Gastroesophageal sphincter (tissue), 4 donors: Measurements from ENCODE around the gene TPD52L2. TPM values are rescaled to one million over a fixed set of nuclear protein-coding genes. Genes with fewer than 3 reads are reported as not detected.

Experiments
- ATAC-seq: fragments of 150-250 bp; one replicate; pipeline ENCODE4 v1.9.1; 2016; ENCODE audit warnings: mild to moderate bottlenecking, moderate library complexity
- H3K27ac ChIP-seq, 4 donors: fragments of 200-600 bp; sonication (generic) in 3 of 4; 1 replicate in 3 of 4; 2 replicates in 1 of 4; pipeline ENCODE4 v1.5.1; 2016 to 2019
- H3K27me3 ChIP-seq: fragments of 200-600 bp; sonication (generic); one replicate; pipeline ENCODE4 v1.5.1; 2019
- H3K36me3 ChIP-seq, 2 donors: fragments of 200-600 bp; sonication (generic); one replicate each; pipeline ENCODE4 v1.5.1; 2019; ENCODE audit warnings: control low read depth in 1 of 2
- H3K4me1 ChIP-seq, 3 donors: fragments of 200-600 bp; sonication (generic); 1 replicate in 2 of 3; 2 replicates in 1 of 3; pipeline ENCODE4 v1.5.1; 2016 to 2019; ENCODE audit warnings: control low read depth in 2 of 3
- H3K4me3 ChIP-seq, 2 donors: fragments of 200-600 bp; sonication (generic); one replicate each; pipeline ENCODE4 v1.5.1; 2019; ENCODE audit warnings: mild to moderate bottlenecking in 1 of 2, moderate library complexity in 1 of 2
- H3K9me3 ChIP-seq, 3 donors: fragments of 200-600 bp; sonication (generic); one replicate each; pipeline ENCODE4 v1.5.1; 2017 to 2019; ENCODE audit warnings: control low read depth in 2 of 3
- CTCF ChIP-seq, 4 experiments: fragments of 200-600 bp in 2 of 4; fragments of 450-650 bp in 2 of 4; sonication (generic) in 1 of 4; IDR thresholded peaks; one replicate each; pipeline ENCODE4 v1.5.1; 2017 to 2019; ENCODE audit warnings: antibody characterized with exemption in 4 of 4, mild to moderate bottlenecking in 2 of 4, moderate library complexity in 2 of 4
- EP300 ChIP-seq: sonication (generic); formaldehyde crosslinking; IDR thresholded peaks from one replicate; pipeline ENCODE4 v1.6.1; 2017; ENCODE audit warnings: antibody characterized with exemption, mild to moderate bottlenecking
- POLR2A ChIP-seq, 2 donors: fragments of 450-650 bp; IDR thresholded peaks; one replicate each; pipeline ENCODE4 v1.6.1; 2017; ENCODE audit warnings: antibody characterized with exemption in 2 of 2, mild to moderate bottlenecking in 2 of 2, moderate library complexity in 1 of 2
- POLR2AphosphoS5 ChIP-seq: sonication (generic); formaldehyde crosslinking; IDR thresholded peaks from one replicate; pipeline ENCODE4 v1.6.1; 2017; ENCODE audit warnings: antibody characterized with exemption
- WGBS, 2 donors: methylation state at CpG; one replicate each; pipeline ENCODE4 v1.1.5; 2018; ENCODE audit warnings: low coverage in 1 of 2; 5-methylcytosine and 5-hydroxymethylcytosine counted together
- total RNA-seq, 4 donors: library from RNA; depleted of rRNA; stranded (reverse); fragments of >200 nt; gene quantifications; one replicate each; pipeline ENCODE4 v1.1.0, GENCODE V29; 2016

Gene TPD52L2
- total RNA-seq, 4 donors from 2014 or later = 136 to 157 (median 145) TPM

DNA sequence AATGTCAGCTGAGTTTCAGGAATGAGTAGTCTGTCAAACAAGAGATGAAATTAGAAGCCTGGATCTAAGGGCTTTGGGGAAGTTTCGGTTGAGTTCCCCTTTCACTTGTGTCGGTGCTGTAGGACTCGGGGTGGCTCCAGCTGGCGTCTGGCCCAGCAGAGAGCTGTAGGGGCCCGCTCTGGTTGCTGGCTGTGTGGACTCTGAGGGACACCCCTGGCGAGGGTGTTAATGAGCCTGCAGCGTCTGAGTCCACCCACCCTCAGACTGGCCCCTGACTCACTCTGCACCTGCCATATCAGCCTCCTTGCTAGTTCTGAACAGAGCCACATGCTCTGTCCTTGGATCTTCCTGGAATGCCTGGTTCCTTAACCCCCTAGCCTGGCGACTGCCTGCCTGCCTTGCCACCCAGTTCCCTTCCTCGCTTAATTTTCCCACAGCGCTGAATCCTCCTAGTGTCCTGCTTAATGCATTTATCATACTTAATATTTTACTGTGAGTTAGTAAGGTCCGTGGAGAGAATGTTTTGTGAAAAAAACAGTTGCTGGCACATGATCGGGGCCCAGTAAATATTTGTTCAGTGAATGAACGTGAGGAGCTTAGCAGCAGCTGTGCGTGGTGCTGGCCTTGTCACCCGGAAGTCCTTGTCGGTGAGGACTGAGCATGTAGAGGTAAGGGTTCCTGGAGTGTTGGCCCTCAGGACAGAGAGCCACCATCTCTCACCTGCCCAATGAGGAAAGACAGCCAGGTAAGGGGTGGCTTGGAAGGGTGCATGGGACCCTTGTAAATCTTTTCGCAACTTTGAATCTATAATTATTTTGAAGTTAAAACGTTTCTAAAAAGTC lies 31.4 kb downstream of the TPD52L2 start:
- Histone ChIP-seq H3K36me3 (peaks cover 0 to 12% of the 10 kb centered on the region in 2 donors), H3K27ac (peak overlapping the region in 3 of 4 donors; percentile 79 to 87 (median 84)), H3K4me1 (peaks cover 0 to 64% (median 18%) of the 10 kb centered on the region in 3 donors), H3K4me3 (peak overlapping the region; percentile 49 to 65), H3K27me3 (no peaks in the 10 kb centered on the region), H3K9me3 (no peaks in the 10 kb centered on the region)
- 5 to 13% methylated on average over 12 to 13 of the region's 18 CpGs for WGBS, 2 donors
- ATAC-seq = no peak
- TF ChIP-seq CTCF (IDR thresholded peaks at IDR 0.05) (no peak), POLR2A (IDR thresholded peaks at IDR 0.05) (no peak), EP300 (no peak), POLR2AphosphoS5 (no peak)

- no peaks in the 10 kb centered on the region for H3K36me3 ChIP-seq
- H3K27me3 ChIP-seq = no peaks in the 10 kb centered on the region
- no peaks in the 10 kb centered on the region for H3K9me3 ChIP-seq
- no peak for ATAC-seq
- no peak overlapping the region for H3K4me3 ChIP-seq
- peaks cover 0 to 73% (median 18%) of the 10 kb centered on the region in 3 donors for H3K4me1 ChIP-seq
- 82 to 100% methylated on average over 1 to 6 of the region's 6 CpGs for WGBS, 2 donors
- no peak for TF ChIP-seq EP300
- TF ChIP-seq CTCF (IDR thresholded peaks at IDR 0.05) = no peak
- TF ChIP-seq POLR2AphosphoS5 = no peak
- TF ChIP-seq POLR2A (IDR thresholded peaks at IDR 0.05) = no peak
- no peak overlapping the region for H3K27ac ChIP-seq
Observed at GRCh38 chr20:63897978-63898561, 33.0 kb downstream of the TPD52L2 start.

- no peaks in the 10 kb centered on the region for H3K9me3 ChIP-seq
- no peak overlapping the region for H3K4me3 ChIP-seq
- WGBS, 2 donors = 68% methylated on average over 10 of the region's 10 CpGs; no CpG with 5 or more reads in 1 of the 2 donors
- H3K36me3 ChIP-seq = no peaks in the 10 kb centered on the region
- H3K27ac ChIP-seq = no peak overlapping the region
- no peaks in the 10 kb centered on the region for H3K27me3 ChIP-seq
- TF ChIP-seq CTCF (IDR thresholded peaks at IDR 0.05) (no peak), POLR2AphosphoS5 (no peak), POLR2A (IDR thresholded peaks at IDR 0.05) (no peak), EP300 (no peak)
- ATAC-seq = no peak
- H3K4me1 ChIP-seq = peaks cover 0 to 76% (median 18%) of the 10 kb centered on the region in 3 donors
Observed at GRCh38 chr20:63898882-63899558, 34.0 kb downstream of the TPD52L2 start.

GRCh38 chr20:63900413-63900812 lies 35.3 kb downstream of the TPD52L2 start:
- H3K4me3 ChIP-seq = no peak overlapping the region
- no peak for TF ChIP-seq EP300
- TF ChIP-seq POLR2AphosphoS5 = no peak
- no peak for TF ChIP-seq CTCF (IDR thresholded peaks at IDR 0.05)
- no peak for TF ChIP-seq POLR2A (IDR thresholded peaks at IDR 0.05)
- ATAC-seq = no peak
- no peaks in the 10 kb centered on the region for H3K9me3 ChIP-seq
- H3K27me3 ChIP-seq = no peaks in the 10 kb centered on the region
- no peak overlapping the region for H3K27ac ChIP-seq
- peaks cover 0 to 69% (median 18%) of the 10 kb centered on the region in 3 donors for H3K4me1 ChIP-seq
- no peaks in the 10 kb centered on the region for H3K36me3 ChIP-seq
- WGBS, 2 donors = 74 to 86% methylated on average over 2 of the region's 3 CpGs
